Measurements from ENCODE around the gene MTTP. TPM values are rescaled to one million over a fixed set of nuclear protein-coding genes. Genes with fewer than 3 reads are reported as not detected.

The MTTP gene
- total RNA-seq, 3 donors from 2014 or later (not counting 1 experiment from before 2014, with no cell fraction given), result not detected

- H3K27me3 ChIP-seq (ENCODE audit: control insufficient read depth, insufficient read depth, low read length), result no peaks in the 10 kb centered on the region
- H3K27ac ChIP-seq (ENCODE audit: low read length), result no peak overlapping the region
- no peaks in the 10 kb centered on the region for H3K36me3 ChIP-seq (ENCODE audit: control insufficient read depth, insufficient read depth, low read length)
- no peak overlapping the region for H3K4me3 ChIP-seq (ENCODE audit: low read length)
- ATAC-seq, result no peak
- no peaks in the 10 kb centered on the region for H3K9me3 ChIP-seq (ENCODE audit: control insufficient read depth, insufficient read depth, low read length)
- Mint-ChIP-seq H3K9me3 (no peaks in the 10 kb centered on the region), H3K27me3 (ENCODE audit: low read depth in 2 of 2) (peaks cover 0 to 3% of the 10 kb centered on the region in 2 donors), H3K4me3 (no peak overlapping the region), H3K36me3 (no peaks in the 10 kb centered on the region), H3K4me1 (no peaks in the 10 kb centered on the region), H3K27ac (no peak overlapping the region)
- intact Hi-C loops (cut with micrococcal nuclease), result no loop called here
- DNase-seq, result no peak
- 89% methylated on average over 1 of the region's 1 CpG for WGBS (ENCODE audit: insufficient coverage)
- TF ChIP-seq CTCF (IDR thresholded peaks at IDR 0.05), result no peak
- no peaks in the 10 kb centered on the region for H3K4me1 ChIP-seq (ENCODE audit: control insufficient read depth, insufficient read depth, low read length)
These were observed 73.7 kb downstream of the MTTP start for GRCh38 chr4:99648321-99648720.

GRCh38 chr4:99649208-99649607 lies 74.6 kb downstream of the MTTP start:
- no peak for DNase-seq
- H3K36me3 ChIP-seq (ENCODE audit: control insufficient read depth, insufficient read depth, low read length), result no peaks in the 10 kb centered on the region
- no peak overlapping the region for H3K4me3 Mint-ChIP-seq
- H3K9me3 Mint-ChIP-seq, result no peaks in the 10 kb centered on the region
- no peak overlapping the region for H3K4me3 ChIP-seq (ENCODE audit: low read length)
- no peaks in the 10 kb centered on the region for H3K27me3 ChIP-seq (ENCODE audit: control insufficient read depth, insufficient read depth, low read length)
- TF ChIP-seq CTCF (IDR thresholded peaks at IDR 0.05), result no peak
- ATAC-seq, result no peak
- WGBS (ENCODE audit: insufficient coverage), result 85% methylated on average over 9 of the region's 9 CpGs
- no peak overlapping the region for H3K27ac Mint-ChIP-seq
- no peaks in the 10 kb centered on the region for H3K4me1 ChIP-seq (ENCODE audit: control insufficient read depth, insufficient read depth, low read length)
- intact Hi-C loops (cut with micrococcal nuclease), result no loop called here
- no peak overlapping the region for H3K27ac ChIP-seq (ENCODE audit: low read length)
- H3K9me3 ChIP-seq (ENCODE audit: control insufficient read depth, insufficient read depth, low read length), result no peaks in the 10 kb centered on the region
- no peaks in the 10 kb centered on the region for H3K36me3 Mint-ChIP-seq
- no peaks in the 10 kb centered on the region for H3K27me3 Mint-ChIP-seq (ENCODE audit: low read depth in 2 of 2)
- H3K4me1 Mint-ChIP-seq, result no peaks in the 10 kb centered on the region

- Mint-ChIP-seq H3K9me3 (no peaks in the 10 kb centered on the region), H3K4me1 (no peaks in the 10 kb centered on the region), H3K4me3 (no peak overlapping the region), H3K36me3 (no peaks in the 10 kb centered on the region), H3K27ac (no peak overlapping the region), H3K27me3 (ENCODE audit: low read depth in 2 of 2) (no peaks in the 10 kb centered on the region)
- no peak for DNase-seq
- no peak overlapping the region for H3K27ac ChIP-seq (ENCODE audit: low read length)
- H3K4me1 ChIP-seq (ENCODE audit: control insufficient read depth, insufficient read depth, low read length), result no peaks in the 10 kb centered on the region
- ATAC-seq, result peak in 1 of 3 donors; percentile 21
- no peaks in the 10 kb centered on the region for H3K27me3 ChIP-seq (ENCODE audit: control insufficient read depth, insufficient read depth, low read length)
- no peak for TF ChIP-seq CTCF (IDR thresholded peaks at IDR 0.05)
- H3K4me3 ChIP-seq (ENCODE audit: low read length), result no peak overlapping the region
- H3K36me3 ChIP-seq (ENCODE audit: control insufficient read depth, insufficient read depth, low read length), result no peaks in the 10 kb centered on the region
- intact Hi-C loops (cut with micrococcal nuclease), result no loop called here
- 87% methylated on average over 10 of the region's 10 CpGs for WGBS (ENCODE audit: insufficient coverage)
- no peaks in the 10 kb centered on the region for H3K9me3 ChIP-seq (ENCODE audit: control insufficient read depth, insufficient read depth, low read length)
These were observed 75.2 kb downstream of the MTTP start for GRCh38 chr4:99649778-99650177.

DNA sequence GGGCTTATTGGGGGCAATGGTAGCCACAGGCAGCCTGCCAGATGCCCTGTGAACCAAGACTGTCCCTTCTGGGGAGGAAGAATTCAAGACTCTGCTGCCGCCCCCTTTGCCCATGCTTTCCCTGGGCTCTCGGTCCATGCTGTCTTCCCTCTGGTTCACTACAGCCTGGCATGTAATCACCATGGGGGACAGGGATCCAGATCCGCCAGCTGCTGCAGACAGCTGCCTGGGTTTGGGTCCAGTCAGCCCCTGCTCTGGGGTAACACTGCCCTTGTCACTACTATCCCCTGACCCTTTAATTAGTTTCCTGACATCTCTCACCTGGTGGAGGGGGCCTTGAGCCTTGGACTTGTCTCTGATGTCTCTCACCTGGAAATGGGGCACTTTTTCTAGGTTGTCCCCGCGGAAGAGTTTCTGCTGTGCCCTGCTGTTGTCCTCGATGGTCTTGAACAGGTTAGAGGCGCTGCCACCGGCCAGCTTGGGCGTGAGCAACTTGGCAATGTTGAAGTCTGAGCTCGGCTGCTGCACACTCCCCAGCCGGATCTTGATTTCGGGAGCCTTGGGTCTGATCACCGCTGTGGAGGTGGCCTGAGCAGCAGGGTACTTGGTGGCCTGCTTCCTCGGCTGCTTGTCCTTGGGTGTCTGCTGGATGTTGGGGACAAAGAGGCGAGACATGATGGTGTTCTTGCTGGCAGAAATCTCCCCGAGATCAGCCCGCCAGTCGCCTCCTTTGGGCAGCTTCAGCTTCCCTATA lies 76.6 kb downstream of the MTTP start:
- H3K27me3 ChIP-seq (ENCODE audit: control insufficient read depth, insufficient read depth, low read length), result no peaks in the 10 kb centered on the region
- no peak overlapping the region for H3K27ac ChIP-seq (ENCODE audit: low read length)
- ATAC-seq (no peak), DNase-seq (no peak)
- no peaks in the 10 kb centered on the region for H3K9me3 Mint-ChIP-seq
- H3K4me1 Mint-ChIP-seq, result no peaks in the 10 kb centered on the region
- no peak overlapping the region for H3K27ac Mint-ChIP-seq
- intact Hi-C loops (cut with micrococcal nuclease), result no loop called here
- H3K9me3 ChIP-seq (ENCODE audit: control insufficient read depth, insufficient read depth, low read length), result no peaks in the 10 kb centered on the region
- H3K4me1 ChIP-seq (ENCODE audit: control insufficient read depth, insufficient read depth, low read length), result no peaks in the 10 kb centered on the region
- 92% methylated on average over 18 of the region's 18 CpGs for WGBS (ENCODE audit: insufficient coverage)
- TF ChIP-seq CTCF (IDR thresholded peaks at IDR 0.05), result no peak
- H3K27me3 Mint-ChIP-seq (ENCODE audit: low read depth in 2 of 2), result no peaks in the 10 kb centered on the region
- no peak overlapping the region for H3K4me3 Mint-ChIP-seq
- no peaks in the 10 kb centered on the region for H3K36me3 ChIP-seq (ENCODE audit: control insufficient read depth, insufficient read depth, low read length)
- no peaks in the 10 kb centered on the region for H3K36me3 Mint-ChIP-seq
- no peak overlapping the region for H3K4me3 ChIP-seq (ENCODE audit: low read length)

All from natural killer cell (primary cell).